SU-DHL-6 (cell line): ENCODE results near the gene ESPN.

Experiments
- H2AFZ ChIP-seq: fragments of 200-600 bp; sonication (generic); 2 replicates; pipeline ENCODE4 v1.6.1; 2014; ENCODE audit warnings: low read depth, mild to moderate bottlenecking, moderate library complexity, mixed read lengths, antibody characterized with exemption, low read length; ENCODE audit not compliant: severe bottlenecking
- H3F3A ChIP-seq: fragments of 200-600 bp; shearing (Covaris generic); 2 replicates; pipeline ENCODE4 v1.6.0; 2016; ENCODE audit warnings: antibody characterized with exemption, mild to moderate bottlenecking; ENCODE audit not compliant: insufficient read depth
- H3K27ac ChIP-seq: fragments of 200-600 bp; sonication (generic); 2 replicates; pipeline ENCODE4 v1.5.1; 2016; ENCODE audit warnings: low read depth, mild to moderate bottlenecking, low read length, moderate library complexity, mixed read lengths
- H3K27me3 ChIP-seq: fragments of 200-600 bp; sonication (generic), shearing (Covaris generic); 2 replicates; pipeline ENCODE4 v1.6.0; 2014; ENCODE audit warnings: mild to moderate bottlenecking, low read length
- H3K36me3 ChIP-seq: fragments of 200-600 bp; sonication (generic); 2 replicates; pipeline ENCODE4 v1.6.1; 2014; ENCODE audit warnings: mild to moderate bottlenecking, low read length, mixed read lengths
- H3K4me2 ChIP-seq: fragments of 300-600, 200-600 bp; shearing (Covaris generic), sonication (generic); 2 replicates; pipeline ENCODE4 v1.6.0; 2014; ENCODE audit warnings: low read length, low read depth, mild to moderate bottlenecking; ENCODE audit not compliant: poor library complexity, severe bottlenecking
- H3K4me3 ChIP-seq: fragments of 200-600 bp; sonication (generic); 2 replicates; pipeline ENCODE4 v1.5.1; 2014; ENCODE audit warnings: antibody characterized with exemption, low read length, mild to moderate bottlenecking, mixed read lengths; ENCODE audit not compliant: insufficient read depth, poor library complexity, severe bottlenecking
- H3K79me2 ChIP-seq: fragments of 200-600 bp; sonication (generic); 2 replicates; pipeline ENCODE4 v1.6.1; 2014; ENCODE audit warnings: mild to moderate bottlenecking, low read length, moderate library complexity; ENCODE audit not compliant: insufficient read depth
- H3K9ac ChIP-seq: fragments of 200-600 bp; sonication (generic); 2 replicates; pipeline ENCODE4 v1.7.0; 2014; ENCODE audit warnings: mild to moderate bottlenecking, low read length
- H3K9me2 ChIP-seq: fragments of 200-600 bp; sonication (generic); replicated peaks from 2 replicates; pipeline ENCODE4 v1.6.1; 2014; ENCODE audit warnings: low read length; ENCODE audit not compliant: insufficient read depth
- H3K9me3 ChIP-seq: fragments of 200-600 bp; sonication (generic); 2 replicates; pipeline ENCODE4 v1.6.1; 2014; ENCODE audit warnings: low read length, mixed read lengths; ENCODE audit not compliant: insufficient read depth
- H4K20me1 ChIP-seq: fragments of 200-600 bp; sonication (generic); 2 replicates; pipeline ENCODE4 v1.6.1; 2014; ENCODE audit warnings: low read depth, mild to moderate bottlenecking, antibody characterized with exemption, low read length, moderate library complexity, mixed read lengths
- CTCF ChIP-seq: fragments of 200-600 bp; sonication (generic); IDR thresholded peaks from one replicate; pipeline ENCODE4 v1.5.1; 2017; ENCODE audit warnings: antibody characterized with exemption, mild to moderate bottlenecking, low read length, moderate library complexity; ENCODE audit not compliant: insufficient read depth, poor library complexity, severe bottlenecking
- EZH2phosphoT487 ChIP-seq: fragments of 200-600 bp; sonication (generic), shearing (Covaris generic); conservative IDR thresholded peaks from 2 replicates; pipeline ENCODE4 v1.6.1; 2018; ENCODE audit warnings: mild to moderate bottlenecking, antibody characterized with exemption, low read length, moderate library complexity, mixed read lengths

ESPN gene

GRCh38 chr1:6500544-6501278, 76.1 kb downstream of the ESPN start:
- no peak overlapping the region for H3K4me2 ChIP-seq
- no peaks in the 10 kb centered on the region for H3K9me3 ChIP-seq
- no peak overlapping the region for H3K27ac ChIP-seq

GRCh38 chr1:6501279-6501813, 76.8 kb downstream of the ESPN start:
- Histone ChIP-seq H3K27me3 (no peaks in the 10 kb centered on the region), H3K27ac (no peak overlapping the region), H3K79me2 (no peaks in the 10 kb centered on the region), H3K9me2 (no peaks in the 10 kb centered on the region), H3K9me3 (no peaks in the 10 kb centered on the region), H3K9ac (no peak overlapping the region), H3F3A (no peaks in the 10 kb centered on the region), H3K4me2 (no peak overlapping the region), H2AFZ (no peak overlapping the region), H4K20me1 (no peaks in the 10 kb centered on the region), H3K4me3 (no peak overlapping the region), H3K36me3 (no peaks in the 10 kb centered on the region)
- TF ChIP-seq CTCF, result no peak
- no peak for TF ChIP-seq EZH2phosphoT487

More at GRCh38 chr1:6500544-6501278, 76.1 kb downstream of the ESPN start:
- H4K20me1 ChIP-seq, result no peaks in the 10 kb centered on the region
- H2AFZ ChIP-seq, result no peak overlapping the region
- H3F3A ChIP-seq, result no peaks in the 10 kb centered on the region
- H3K9ac ChIP-seq, result no peak overlapping the region
- no peaks in the 10 kb centered on the region for H3K27me3 ChIP-seq
- no peaks in the 10 kb centered on the region for H3K79me2 ChIP-seq
- H3K4me3 ChIP-seq, result no peak overlapping the region
- TF ChIP-seq CTCF (no peak), EZH2phosphoT487 (no peak)
- no peaks in the 10 kb centered on the region for H3K9me2 ChIP-seq
- no peaks in the 10 kb centered on the region for H3K36me3 ChIP-seq

GRCh38 chr1:6502000-6502891, 77.7 kb downstream of the ESPN start:
- Histone ChIP-seq H2AFZ (no peak overlapping the region), H3K36me3 (no peaks in the 10 kb centered on the region), H3K27ac (no peak overlapping the region), H3K4me2 (no peak overlapping the region), H3K4me3 (no peak overlapping the region), H3F3A (no peaks in the 10 kb centered on the region), H3K27me3 (no peaks in the 10 kb centered on the region), H3K9ac (no peak overlapping the region), H3K9me2 (no peaks in the 10 kb centered on the region), H3K9me3 (no peaks in the 10 kb centered on the region), H3K79me2 (no peaks in the 10 kb centered on the region), H4K20me1 (no peaks in the 10 kb centered on the region)
- TF ChIP-seq EZH2phosphoT487 (no peak), CTCF (no peak)
